Panc1 (cell line): ENCODE data around the gene PGAM1. TPM values are rescaled to one million over a fixed set of nuclear protein-coding genes. Genes with fewer than 3 reads are reported as not detected.
"Not testable (repeated sequence)": the region's sequence is repeated elsewhere in the genome, so short reads cannot be mapped to it uniquely, and the experiment has no call there.

Source experiments
- ATAC-seq: fragments of 200-7000 bp; cut with Tn5 transposase; 2 replicates; pipeline ENCODE4 v1.9.1; 2020; ENCODE audit warnings: mild to moderate bottlenecking, moderate library complexity
- BruUV-seq: library from RNA; stranded (reverse); fragments of 400-500 nt; replicated peaks from 2 replicates; lab custom pipeline; 2021; lab: Mats Ljungman, UMichigan
- CTCF ChIA-PET: fragments of 300-600 bp; sonication (Branson Sonifier 250); formaldehyde crosslinking; loops from one replicate; lab custom pipeline; 2022; ENCODE audit warnings: antibody characterized with exemption; lab: Charles Lee
- POLR2A ChIA-PET: fragments of 300-600 bp; sonication (Branson Sonifier 250); formaldehyde crosslinking; loops from one replicate; lab custom pipeline; 2022; ENCODE audit warnings: antibody characterized with exemption; lab: Charles Lee
- DNase-seq: peaks from one replicate; pipeline ENCODE4 v3.0.0-alpha.2; 2010; ENCODE audit warnings: low read depth, low spot score
- H3K27ac ChIP-seq: 2 replicates; pipeline ENCODE4 v1.5.1; 2011; ENCODE audit warnings: mild to moderate bottlenecking, low read length, inconsistent platforms
- H3K27me3 ChIP-seq: fragments of 200-500 bp; sonication (Bioruptor generic); 2 replicates; pipeline ENCODE4 v1.6.0; 2014; ENCODE audit warnings: low read length, inconsistent platforms; ENCODE audit not compliant: control insufficient read depth, insufficient read depth
- H3K36me3 ChIP-seq: fragments of 200-500 bp; sonication (Bioruptor generic); 2 replicates; pipeline ENCODE4 v1.5.1; 2014; ENCODE audit warnings: inconsistent platforms, mild to moderate bottlenecking, low read length, moderate library complexity; ENCODE audit not compliant: control insufficient read depth, insufficient read depth
- H3K4me1 ChIP-seq: 2 replicates; pipeline ENCODE4 v1.5.1; 2011; ENCODE audit warnings: inconsistent platforms, mild to moderate bottlenecking, low read length, moderate library complexity; ENCODE audit not compliant: control insufficient read depth, insufficient read depth
- H3K4me3 ChIP-seq, 2 experiments: 2 replicates each; pipeline ENCODE4 v1.5.1; 2011 to 2012; ENCODE audit warnings: low read depth in 2 of 2, low read length in 2 of 2, mild to moderate bottlenecking in 2 of 2, inconsistent platforms in 1 of 2, moderate library complexity in 1 of 2
- H3K9me3 ChIP-seq: fragments of 200-500 bp; sonication (Bioruptor generic); 2 replicates; pipeline ENCODE4 v1.5.1; 2014; ENCODE audit warnings: low read depth, mild to moderate bottlenecking, inconsistent platforms, low read length, moderate library complexity; ENCODE audit not compliant: control insufficient read depth, insufficient read depth
- POLR2AphosphoS5 ChIP-seq: IDR thresholded peaks from 2 replicates; pipeline ENCODE4 v1.6.1; 2012; ENCODE audit warnings: mild to moderate bottlenecking, low read depth, low read length, moderate library complexity
- SIN3A ChIP-seq: IDR thresholded peaks from 2 replicates; pipeline ENCODE4 v1.6.1; 2012; ENCODE audit warnings: low read depth, mild to moderate bottlenecking, low read length, moderate library complexity, borderline replicate concordance; ENCODE audit not compliant: insufficient read depth
- TCF7L2 ChIP-seq: IDR thresholded peaks from 2 replicates; pipeline ENCODE4 v1.6.1; 2011; ENCODE audit warnings: mild to moderate bottlenecking, low read depth, low read length, inconsistent platforms
- in situ Hi-C: cut with HindIII; loops from 2 replicates; pipeline ENCODE4 v1.10.0; 2016; ENCODE audit warnings: low sequenced_read_pairs, low pct_unique_long_range_greater_than_20kb
- intact Hi-C: fragments of 100-400 bp; cut with micrococcal nuclease; formaldehyde crosslinking; loops from one replicate; pipeline ENCODE4 v1.10.0; 2022; ENCODE audit not compliant: unreplicated experiment
- total RNA-seq: library from RNA; stranded (reverse); gene quantifications from one replicate; pipeline ENCODE4 v1.2.1, GENCODE V29; 2021; ENCODE audit not compliant: unreplicated experiment
- TF ChIP-seq, protein P1 (sequence below): fragments of 450-650 bp; IDR thresholded peaks from 2 replicates; pipeline ENCODE4 v1.5.1; 2017; ENCODE audit warnings: mild to moderate bottlenecking
- TF ChIP-seq, protein P2 (sequence below), 2 experiments: IDR thresholded peaks; 2 replicates each; pipeline ENCODE4 v1.6.1; 2011 to 2012; ENCODE audit warnings: low read depth in 2 of 2, control low read depth in 1 of 2, low read length in 1 of 2, mild to moderate bottlenecking in 1 of 2, moderate library complexity in 1 of 2; ENCODE audit not compliant: insufficient read depth in 1 of 2

The PGAM1 gene
- total RNA-seq, 1 experiment from 2014 or later, result 726 TPM

DNA sequence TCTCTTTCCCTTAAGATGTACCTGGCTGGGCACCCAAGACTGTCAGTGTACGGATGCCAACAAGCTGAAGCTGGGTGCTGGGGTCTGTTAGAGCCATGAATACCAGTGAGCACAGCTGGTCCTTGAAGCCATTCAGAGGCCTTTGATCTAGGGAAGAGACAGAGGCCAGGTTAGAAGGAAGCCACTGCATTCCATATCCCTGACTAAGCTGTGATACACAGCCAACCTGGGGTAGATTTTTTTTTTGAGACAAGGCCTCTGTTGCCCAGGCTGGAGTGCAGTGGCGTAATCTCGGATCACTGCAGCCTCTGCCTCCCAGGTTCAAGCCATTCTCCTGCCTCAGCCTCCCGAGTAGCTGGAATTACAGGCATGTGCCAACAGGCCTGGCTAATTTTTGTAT, 40.8 kb downstream of the PGAM1 start:
- POLR2A ChIA-PET, result no interaction called here
- in situ Hi-C loops, result no loop called here
- ATAC-seq, result no peak
- BruUV-seq, result no TSS peak
- Histone ChIP-seq H3K9me3 (no peaks in the 10 kb centered on the region), H3K4me1 (no peaks in the 10 kb centered on the region), H3K36me3 (peaks cover 18% of the 10 kb centered on the region), H3K27me3 (no peaks in the 10 kb centered on the region), H3K27ac (no peak overlapping the region), H3K4me3 (no peak overlapping the region)
- TF ChIP-seq, protein P1, sequence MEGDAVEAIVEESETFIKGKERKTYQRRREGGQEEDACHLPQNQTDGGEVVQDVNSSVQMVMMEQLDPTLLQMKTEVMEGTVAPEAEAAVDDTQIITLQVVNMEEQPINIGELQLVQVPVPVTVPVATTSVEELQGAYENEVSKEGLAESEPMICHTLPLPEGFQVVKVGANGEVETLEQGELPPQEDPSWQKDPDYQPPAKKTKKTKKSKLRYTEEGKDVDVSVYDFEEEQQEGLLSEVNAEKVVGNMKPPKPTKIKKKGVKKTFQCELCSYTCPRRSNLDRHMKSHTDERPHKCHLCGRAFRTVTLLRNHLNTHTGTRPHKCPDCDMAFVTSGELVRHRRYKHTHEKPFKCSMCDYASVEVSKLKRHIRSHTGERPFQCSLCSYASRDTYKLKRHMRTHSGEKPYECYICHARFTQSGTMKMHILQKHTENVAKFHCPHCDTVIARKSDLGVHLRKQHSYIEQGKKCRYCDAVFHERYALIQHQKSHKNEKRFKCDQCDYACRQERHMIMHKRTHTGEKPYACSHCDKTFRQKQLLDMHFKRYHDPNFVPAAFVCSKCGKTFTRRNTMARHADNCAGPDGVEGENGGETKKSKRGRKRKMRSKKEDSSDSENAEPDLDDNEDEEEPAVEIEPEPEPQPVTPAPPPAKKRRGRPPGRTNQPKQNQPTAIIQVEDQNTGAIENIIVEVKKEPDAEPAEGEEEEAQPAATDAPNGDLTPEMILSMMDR, result no peak
- TF ChIP-seq TCF7L2 (no peak), POLR2AphosphoS5 (no peak; the same call in 1 of the 2 replicates), SIN3A (no peak)
- TF ChIP-seq, protein P2, sequence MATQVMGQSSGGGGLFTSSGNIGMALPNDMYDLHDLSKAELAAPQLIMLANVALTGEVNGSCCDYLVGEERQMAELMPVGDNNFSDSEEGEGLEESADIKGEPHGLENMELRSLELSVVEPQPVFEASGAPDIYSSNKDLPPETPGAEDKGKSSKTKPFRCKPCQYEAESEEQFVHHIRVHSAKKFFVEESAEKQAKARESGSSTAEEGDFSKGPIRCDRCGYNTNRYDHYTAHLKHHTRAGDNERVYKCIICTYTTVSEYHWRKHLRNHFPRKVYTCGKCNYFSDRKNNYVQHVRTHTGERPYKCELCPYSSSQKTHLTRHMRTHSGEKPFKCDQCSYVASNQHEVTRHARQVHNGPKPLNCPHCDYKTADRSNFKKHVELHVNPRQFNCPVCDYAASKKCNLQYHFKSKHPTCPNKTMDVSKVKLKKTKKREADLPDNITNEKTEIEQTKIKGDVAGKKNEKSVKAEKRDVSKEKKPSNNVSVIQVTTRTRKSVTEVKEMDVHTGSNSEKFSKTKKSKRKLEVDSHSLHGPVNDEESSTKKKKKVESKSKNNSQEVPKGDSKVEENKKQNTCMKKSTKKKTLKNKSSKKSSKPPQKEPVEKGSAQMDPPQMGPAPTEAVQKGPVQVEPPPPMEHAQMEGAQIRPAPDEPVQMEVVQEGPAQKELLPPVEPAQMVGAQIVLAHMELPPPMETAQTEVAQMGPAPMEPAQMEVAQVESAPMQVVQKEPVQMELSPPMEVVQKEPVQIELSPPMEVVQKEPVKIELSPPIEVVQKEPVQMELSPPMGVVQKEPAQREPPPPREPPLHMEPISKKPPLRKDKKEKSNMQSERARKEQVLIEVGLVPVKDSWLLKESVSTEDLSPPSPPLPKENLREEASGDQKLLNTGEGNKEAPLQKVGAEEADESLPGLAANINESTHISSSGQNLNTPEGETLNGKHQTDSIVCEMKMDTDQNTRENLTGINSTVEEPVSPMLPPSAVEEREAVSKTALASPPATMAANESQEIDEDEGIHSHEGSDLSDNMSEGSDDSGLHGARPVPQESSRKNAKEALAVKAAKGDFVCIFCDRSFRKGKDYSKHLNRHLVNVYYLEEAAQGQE (IDR thresholded peaks at IDR 0.05; ENCODE audit: insufficient read depth in 1 of 2, low read depth in 2 of 2, low read length in 1 of 2), result no peak
- no peak for DNase-seq
- CTCF ChIA-PET, result interaction anchor here (0.6 to 2.1 kb wide), 4 partner anchors 68 to 159 kb away, joined by 3 to 5 read pairs (median 5); no protein-coding TSS in a partner anchor
- intact Hi-C loops, result no loop called here

DNA sequence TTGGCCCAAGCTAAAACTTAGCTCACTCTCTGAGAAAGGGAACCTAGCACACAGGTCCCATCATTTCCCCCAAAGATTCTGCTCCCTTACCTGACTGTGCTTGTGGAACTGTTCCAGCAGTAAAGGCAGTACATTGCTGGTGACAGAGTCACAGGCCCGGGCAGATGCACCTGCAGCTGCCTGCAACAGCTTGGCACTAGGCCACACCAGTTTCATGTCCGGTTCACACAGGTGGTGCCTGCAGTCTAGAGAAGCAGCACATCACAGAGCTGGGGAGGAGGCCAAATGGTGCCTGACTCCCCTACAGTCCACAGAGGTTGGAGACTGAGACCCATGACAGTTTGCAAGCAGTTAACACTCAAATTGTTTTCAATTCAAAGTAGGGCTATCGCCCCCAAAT, 42.2 kb downstream of the PGAM1 start:
- no peak overlapping the region for H3K27ac ChIP-seq
- H3K4me1 ChIP-seq, result no peaks in the 10 kb centered on the region
- no peak overlapping the region for H3K4me3 ChIP-seq
- H3K36me3 ChIP-seq, result peaks cover 5% of the 10 kb centered on the region
- CTCF ChIA-PET, result interaction anchor here (1.1 to 2.1 kb wide), 2 partner anchors 84 to 86 kb away, joined by 3 to 5 read pairs; no protein-coding TSS in a partner anchor
- BruUV-seq, result no TSS peak
- no peaks in the 10 kb centered on the region for H3K27me3 ChIP-seq
- intact Hi-C loops (no loop called here), in situ Hi-C loops (no loop called here)
- no peak for ATAC-seq
- POLR2A ChIA-PET, result no interaction called here
- no peak for TF ChIP-seq TCF7L2
- TF ChIP-seq, protein P1, result no peak
- TF ChIP-seq, protein P2 (IDR thresholded peaks at IDR 0.05; ENCODE audit: insufficient read depth in 1 of 2, low read depth in 2 of 2, low read length in 1 of 2), result no peak
- TF ChIP-seq POLR2AphosphoS5, result no peak
- no peak for TF ChIP-seq SIN3A
- H3K9me3 ChIP-seq, result no peaks in the 10 kb centered on the region
- DNase-seq, result no peak

DNA sequence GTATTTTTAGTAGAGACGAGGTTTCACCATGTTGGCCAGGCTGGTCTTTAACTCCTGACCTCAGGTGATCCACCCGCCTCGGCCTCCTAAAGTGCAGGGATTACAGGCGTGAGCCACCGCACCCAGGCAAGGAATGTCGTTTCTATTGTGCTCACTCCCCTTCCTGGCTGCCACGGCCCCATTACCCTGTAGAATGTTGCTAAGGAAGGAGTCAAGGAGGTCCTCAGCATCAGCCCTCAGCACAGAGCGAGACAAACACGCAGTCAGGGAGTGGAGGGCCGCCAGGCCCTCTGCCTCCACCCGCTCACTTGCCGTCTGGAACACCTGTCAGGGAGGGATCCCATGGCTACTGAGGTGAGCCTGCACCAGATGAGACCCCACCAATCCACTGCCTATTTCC, 42.8 kb downstream of the PGAM1 start:
- DNase-seq, BruUV-seq, H3K27me3 ChIP-seq, CTCF ChIA-PET, in situ Hi-C loops, H3K27ac ChIP-seq, H3K9me3 ChIP-seq, POLR2A ChIA-PET, H3K4me3 ChIP-seq, H3K4me1 ChIP-seq, intact Hi-C loops, ATAC-seq: not testable (repeated sequence)
- peaks cover 11% of the 10 kb centered on the region for H3K36me3 ChIP-seq
